Keratinocyte (primary cell): Measurements from ENCODE around the gene FGF4. TPM values are rescaled to one million over a fixed set of nuclear protein-coding genes. Genes with fewer than 3 reads are reported as not detected.

Source experiments
- DNase-seq: peaks from one replicate; pipeline ENCODE4 v3.0.0-alpha.2; 2011; ENCODE audit warnings: low read depth, missing footprints, low spot score
- FAIRE-seq: peaks from 2 replicates; lab custom pipeline; 2011; peaks lifted over from hg19 to GRCh38; lab: Jason Lieb, UNC
- H2AFZ ChIP-seq: 2 replicates; pipeline ENCODE4 v1.6.0; 2012; ENCODE audit warnings: low read length, control low read depth, inconsistent platforms; ENCODE audit not compliant: control insufficient read depth
- H3K27ac ChIP-seq: 2 replicates; pipeline ENCODE4 v1.5.1; 2011; ENCODE audit warnings: low read length; ENCODE audit not compliant: control insufficient read depth, insufficient read depth
- H3K27me3 ChIP-seq: 3 replicates; pipeline ENCODE4 v1.6.0; 2011; ENCODE audit warnings: low read length; ENCODE audit not compliant: control insufficient read depth, insufficient read depth; ENCODE audit errors: extremely low read depth
- H3K36me3 ChIP-seq, 2 experiments: 2 replicates in 1 of 2; 3 replicates in 1 of 2; pipeline ENCODE4 v1.5.1; 2011; ENCODE audit warnings: low read length in 2 of 2, mild to moderate bottlenecking in 1 of 2; ENCODE audit not compliant: control insufficient read depth in 2 of 2, insufficient read depth in 2 of 2; ENCODE audit errors: extremely low read depth in 1 of 2
- H3K4me1 ChIP-seq: 3 replicates; pipeline ENCODE4 v1.5.1; 2011; ENCODE audit warnings: low read length; ENCODE audit not compliant: control insufficient read depth, insufficient read depth; ENCODE audit errors: extremely low read depth
- H3K4me2 ChIP-seq: 3 replicates; pipeline ENCODE4 v1.6.0; 2011; ENCODE audit warnings: low read depth, low read length; ENCODE audit not compliant: control insufficient read depth, insufficient read depth; ENCODE audit errors: extremely low read depth
- H3K4me3 ChIP-seq, 3 experiments: fragments of 200-600 bp in 1 of 3; sonication (generic) in 1 of 3; 2 replicates in 2 of 3; 3 replicates in 1 of 3; pipeline ENCODE4 v1.5.1; 2011 to 2016; ENCODE audit warnings: low read length in 3 of 3, mild to moderate bottlenecking in 3 of 3, control low read depth in 2 of 3, inconsistent platforms in 1 of 3, low read depth in 1 of 3, mixed read lengths in 1 of 3, mixed run types in 1 of 3, moderate library complexity in 1 of 3; ENCODE audit not compliant: control insufficient read depth in 2 of 3, insufficient read depth in 2 of 3; ENCODE audit errors: extremely low read depth in 1 of 3
- H3K79me2 ChIP-seq: 2 replicates; pipeline ENCODE4 v1.6.0; 2012; ENCODE audit warnings: low read length; ENCODE audit not compliant: control insufficient read depth, insufficient read depth
- H3K9ac ChIP-seq: 3 replicates; pipeline ENCODE4 v1.6.0; 2011; ENCODE audit warnings: low read length; ENCODE audit not compliant: control insufficient read depth, insufficient read depth; ENCODE audit errors: extremely low read depth
- H3K9me1 ChIP-seq: 3 replicates; pipeline ENCODE4 v1.6.0; 2011; ENCODE audit warnings: low read length; ENCODE audit not compliant: control insufficient read depth, insufficient read depth; ENCODE audit errors: extremely low read depth
- H3K9me3 ChIP-seq: 2 replicates; pipeline ENCODE4 v1.5.1; 2012; ENCODE audit warnings: low read depth, low read length; ENCODE audit not compliant: control insufficient read depth
- H4K20me1 ChIP-seq: 3 replicates; pipeline ENCODE4 v1.6.0; 2011; ENCODE audit warnings: low read length; ENCODE audit not compliant: control insufficient read depth, insufficient read depth; ENCODE audit errors: extremely low read depth
- CTCF ChIP-seq, 3 experiments: IDR thresholded peaks in 1 of 3; conservative IDR thresholded peaks in 1 of 3; optimal IDR thresholded peaks in 1 of 3; 2 replicates in 2 of 3; 3 replicates in 1 of 3; pipeline versions ENCODE3 to v1.5.1; 2011; ENCODE audit warnings: low read length in 3 of 3, mild to moderate bottlenecking in 3 of 3, moderate library complexity in 2 of 3, control low read depth in 1 of 3, inconsistent platforms in 1 of 3; ENCODE audit not compliant: insufficient read depth in 2 of 3; ENCODE audit errors: extremely low read depth in 1 of 3
- EZH2 ChIP-seq: IDR thresholded peaks from one replicate; pipeline ENCODE4 v1.6.1; 2012; ENCODE audit warnings: inconsistent platforms, mild to moderate bottlenecking, low read length, moderate library complexity
- dilution Hi-C: fragments of 300-500 bp; cut with MboI; formaldehyde crosslinking; loops from one replicate; pipeline ENCODE4 v1.7.0; 2020; ENCODE audit warnings: low sequenced_read_pairs; ENCODE audit not compliant: extremely low pct_ligation_motif_present
- polyA plus RNA-seq, 5 experiments: library from polyadenylated mRNA; depleted of rRNA in 3 of 5; stranded (reverse) in 3 of 5; stranded (forward) in 1 of 5; unstranded in 1 of 5; fragments of >200 nt; gene quantifications; 1 replicate in 1 of 5; 2 replicates in 3 of 5; 3 replicates in 1 of 5; pipeline versions ENCODE4 v1.2.1 to v1.2.3, GENCODE V29; 2011 to 2012; ENCODE audit warnings: missing spikeins in 2 of 5, low read depth in 1 of 5, low replicate concordance in 1 of 5

Gene FGF4
- polyA plus RNA-seq, 1 donor (not counting 4 experiments of a cell fraction or from before 2014, with no cell fraction given): not detected

GRCh38 chr11:69812256-69812655 is 37.1 kb upstream of the FGF4 start:
- dilution Hi-C loops: no loop called here
- Histone ChIP-seq H2AFZ (no peak overlapping the region), H3K4me2 (no peak overlapping the region), H4K20me1 (no peaks in the 10 kb centered on the region), H3K9me3 (no peaks in the 10 kb centered on the region), H3K79me2 (no peaks in the 10 kb centered on the region), H3K4me1 (no peaks in the 10 kb centered on the region), H3K27ac (no peak overlapping the region), H3K27me3 (peaks cover 43% of the 10 kb centered on the region), H3K9ac (no peak overlapping the region), H3K36me3 (no peaks in the 10 kb centered on the region), H3K9me1 (no peaks in the 10 kb centered on the region), H3K4me3 (no peak overlapping the region)
- no peak for FAIRE-seq
- no peak for DNase-seq
- TF ChIP-seq CTCF (optimal IDR thresholded peaks at IDR 0.05 in 1 of 3, IDR thresholded peaks at IDR 0.05 in 1 of 3, conservative IDR thresholded peaks at IDR 0.05 in 1 of 3; ENCODE audit: extremely low read depth in 1 of 3, insufficient read depth in 2 of 3, low read length in 3 of 3) (no peak), EZH2 (no peak)

DNA sequence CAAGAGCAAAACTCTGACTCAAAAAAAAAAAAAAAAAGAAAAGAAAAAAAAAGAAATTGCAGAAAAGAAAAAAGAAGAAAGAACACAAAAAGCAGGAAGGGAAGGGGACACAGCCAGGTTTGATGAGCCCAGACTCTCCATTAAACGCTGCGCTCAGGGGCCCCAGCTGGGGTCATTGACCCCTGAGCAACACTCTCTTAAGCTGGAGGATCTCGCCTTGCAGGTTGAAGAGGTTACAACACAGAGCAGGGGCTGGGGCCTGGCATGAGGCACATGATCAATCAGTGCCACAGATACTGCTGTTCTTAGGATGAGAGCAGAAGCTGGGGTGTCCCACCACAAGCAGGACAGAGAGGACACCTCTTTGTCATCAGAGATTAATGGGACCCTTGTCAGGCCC is 36.3 kb upstream of the FGF4 start:
- peaks cover 34% of the 10 kb centered on the region for H3K27me3 ChIP-seq
- no peaks in the 10 kb centered on the region for H3K4me1 ChIP-seq
- no peak overlapping the region for H2AFZ ChIP-seq
- no peak overlapping the region for H3K4me3 ChIP-seq
- dilution Hi-C loops: no loop called here
- H3K9ac ChIP-seq: no peak overlapping the region
- H3K79me2 ChIP-seq: no peaks in the 10 kb centered on the region
- no peaks in the 10 kb centered on the region for H3K9me3 ChIP-seq
- no peak overlapping the region for H3K4me2 ChIP-seq
- H4K20me1 ChIP-seq: no peaks in the 10 kb centered on the region
- TF ChIP-seq EZH2 (no peak), CTCF (optimal IDR thresholded peaks at IDR 0.05 in 1 of 3, IDR thresholded peaks at IDR 0.05 in 1 of 3, conservative IDR thresholded peaks at IDR 0.05 in 1 of 3; ENCODE audit: extremely low read depth in 1 of 3, insufficient read depth in 2 of 3, low read length in 3 of 3) (no peak)
- no peaks in the 10 kb centered on the region for H3K9me1 ChIP-seq
- FAIRE-seq: no peak
- no peaks in the 10 kb centered on the region for H3K36me3 ChIP-seq
- DNase-seq: no peak
- H3K27ac ChIP-seq: no peak overlapping the region
